Hepatocyte (in vitro differentiated cells): Measurements from ENCODE around the gene CRACDL.

Experiments
- EZH2 ChIP-seq: fragments of 200-600 bp; sonication (generic); IDR thresholded peaks from 2 replicates; pipeline ENCODE4 v1.6.1; 2016; ENCODE audit warnings: antibody characterized with exemption, mild to moderate bottlenecking, borderline replicate concordance
- EZH2phosphoT487 ChIP-seq: fragments of 200-600 bp; sonication (generic); IDR thresholded peaks from one replicate; pipeline ENCODE4 v1.6.1; 2018; ENCODE audit warnings: antibody characterized with exemption, mild to moderate bottlenecking, low read depth, moderate library complexity; ENCODE audit not compliant: unreplicated experiment, severe bottlenecking
- TF ChIP-seq, protein P1 (sequence below): fragments of 200-600 bp; sonication (generic); IDR thresholded peaks from 2 replicates; pipeline ENCODE4 v1.5.1; 2016; ENCODE audit warnings: antibody characterized with exemption, mild to moderate bottlenecking; ENCODE audit not compliant: poor library complexity

DNA sequence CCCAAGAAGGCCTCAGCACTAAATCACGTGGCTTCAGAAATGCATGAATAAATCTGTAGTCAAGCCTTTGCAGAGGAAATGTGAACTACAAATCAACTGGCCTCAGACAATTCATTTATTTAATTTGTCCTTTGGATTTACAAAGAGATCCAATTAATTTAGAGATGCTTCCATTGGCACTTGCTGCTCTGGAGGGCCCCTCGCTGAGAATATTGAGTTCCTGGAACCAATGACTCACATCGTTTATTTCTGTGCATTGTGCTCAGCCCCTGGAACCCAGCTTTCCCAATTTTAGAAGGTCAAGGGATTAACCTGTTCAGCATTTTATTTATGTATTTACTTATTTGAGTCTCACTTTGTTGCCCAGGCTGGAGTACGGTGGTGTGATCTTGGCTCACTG lies 157.9 kb downstream of the CRACDL start:
- TF ChIP-seq, protein P1, sequence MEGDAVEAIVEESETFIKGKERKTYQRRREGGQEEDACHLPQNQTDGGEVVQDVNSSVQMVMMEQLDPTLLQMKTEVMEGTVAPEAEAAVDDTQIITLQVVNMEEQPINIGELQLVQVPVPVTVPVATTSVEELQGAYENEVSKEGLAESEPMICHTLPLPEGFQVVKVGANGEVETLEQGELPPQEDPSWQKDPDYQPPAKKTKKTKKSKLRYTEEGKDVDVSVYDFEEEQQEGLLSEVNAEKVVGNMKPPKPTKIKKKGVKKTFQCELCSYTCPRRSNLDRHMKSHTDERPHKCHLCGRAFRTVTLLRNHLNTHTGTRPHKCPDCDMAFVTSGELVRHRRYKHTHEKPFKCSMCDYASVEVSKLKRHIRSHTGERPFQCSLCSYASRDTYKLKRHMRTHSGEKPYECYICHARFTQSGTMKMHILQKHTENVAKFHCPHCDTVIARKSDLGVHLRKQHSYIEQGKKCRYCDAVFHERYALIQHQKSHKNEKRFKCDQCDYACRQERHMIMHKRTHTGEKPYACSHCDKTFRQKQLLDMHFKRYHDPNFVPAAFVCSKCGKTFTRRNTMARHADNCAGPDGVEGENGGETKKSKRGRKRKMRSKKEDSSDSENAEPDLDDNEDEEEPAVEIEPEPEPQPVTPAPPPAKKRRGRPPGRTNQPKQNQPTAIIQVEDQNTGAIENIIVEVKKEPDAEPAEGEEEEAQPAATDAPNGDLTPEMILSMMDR: no peak
- TF ChIP-seq EZH2 (no peak), EZH2phosphoT487 (no peak)
